Ascending aorta (tissue), 2 donors: ENCODE results near the gene NPAS3. TPM values are rescaled to one million over a fixed set of nuclear protein-coding genes. Genes with fewer than 3 reads are reported as not detected.

Source experiments
- DNase-seq, 2 donors: peaks; one replicate each; pipeline ENCODE4 v3.0.0-alpha.2; 2019; ENCODE audit warnings: low spot score in 2 of 2
- H3K27ac ChIP-seq, 2 donors: fragments of 200-600 bp; sonication (generic); one replicate each; pipeline ENCODE4 v1.5.1; 2016 to 2017; ENCODE audit warnings: mild to moderate bottlenecking in 1 of 2
- H3K27me3 ChIP-seq: fragments of 200-600 bp; sonication (generic); one replicate; pipeline ENCODE4 v1.5.1; 2017
- H3K36me3 ChIP-seq, 2 donors: fragments of 200-600 bp; sonication (generic); one replicate each; pipeline ENCODE4 v1.5.1; 2016
- H3K4me1 ChIP-seq, 2 donors: fragments of 200-600 bp; sonication (generic); one replicate each; pipeline ENCODE4 v1.5.1; 2016 to 2017; ENCODE audit warnings: mild to moderate bottlenecking in 1 of 2
- H3K4me3 ChIP-seq, 2 donors: fragments of 200-600 bp; sonication (generic); one replicate each; pipeline ENCODE4 v1.5.1; 2016 to 2017; ENCODE audit warnings: mild to moderate bottlenecking in 1 of 2
- H3K9me3 ChIP-seq, 2 donors: fragments of 200-600 bp; sonication (generic); one replicate each; pipeline ENCODE4 v1.5.1; 2016
- CTCF ChIP-seq, 3 experiments: fragments of 200-600 bp in 2 of 3; fragments of 450-650 bp in 1 of 3; sonication (generic) in 2 of 3; IDR thresholded peaks; one replicate each; pipeline ENCODE4 v1.5.1; 2016 to 2019; ENCODE audit warnings: antibody characterized with exemption in 3 of 3, mild to moderate bottlenecking in 1 of 3, moderate library complexity in 1 of 3
- intact Hi-C: fragments of 100-400 bp; cut with DNase I; formaldehyde crosslinking; loops from one replicate; pipeline ENCODE4 v1.15.1; 2023
- total RNA-seq: library from RNA; depleted of rRNA; stranded (reverse); fragments of >200 nt; gene quantifications from one replicate; pipeline ENCODE4 v1.1.0, GENCODE V29; 2016

Gene NPAS3
- total RNA-seq, 1 donor from 2014 or later: not detected

DNA sequence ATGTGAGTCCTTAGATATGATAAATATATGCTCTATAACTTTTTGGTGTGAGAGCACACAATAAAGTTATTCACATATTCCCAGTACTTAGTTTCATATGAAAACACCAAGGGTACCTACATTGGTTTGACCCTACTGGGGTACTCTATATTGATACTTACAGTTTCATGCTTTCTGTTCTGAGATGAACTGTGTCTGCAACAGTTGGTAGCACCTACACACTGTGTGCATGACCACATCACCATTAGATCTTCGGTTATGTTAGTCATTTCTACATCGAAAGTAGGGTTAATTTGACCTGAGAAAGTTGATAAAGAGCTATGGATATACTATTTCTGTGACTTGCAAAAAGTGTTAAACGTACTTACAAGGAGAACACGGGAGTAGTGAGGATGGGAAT is 337.2 kb downstream of the NPAS3 start:
- H3K9me3 ChIP-seq: no peaks in the 10 kb centered on the region
- H3K27ac ChIP-seq: no peak overlapping the region
- no peak for DNase-seq
- no peaks in the 10 kb centered on the region for H3K4me1 ChIP-seq
- no peak for TF ChIP-seq CTCF (IDR thresholded peaks at IDR 0.05)
- no peaks in the 10 kb centered on the region for H3K36me3 ChIP-seq
- intact Hi-C loops: no loop called here
- no peaks in the 10 kb centered on the region for H3K27me3 ChIP-seq
- no peak overlapping the region for H3K4me3 ChIP-seq

DNA sequence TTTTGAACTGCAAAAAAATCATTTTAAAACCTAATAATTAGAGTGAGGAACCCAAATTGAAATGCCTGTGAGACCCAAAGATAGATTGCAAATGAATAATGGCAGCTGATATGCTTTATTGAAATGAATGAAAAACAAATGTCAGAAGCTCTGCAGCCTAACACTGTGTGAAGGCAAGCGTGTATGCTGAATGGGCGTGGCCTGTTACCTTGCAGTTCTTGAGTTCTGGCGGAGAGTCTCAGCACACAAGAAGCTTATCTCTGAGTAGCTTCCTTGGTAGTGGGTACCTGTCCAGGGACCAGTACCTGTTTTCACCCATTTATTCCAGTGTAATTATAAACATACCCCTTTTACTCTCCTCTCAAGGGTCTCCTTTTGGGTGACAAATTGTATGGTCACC is 341.2 kb downstream of the NPAS3 start:
- Histone ChIP-seq H3K4me3 (no peak overlapping the region), H3K36me3 (no peaks in the 10 kb centered on the region), H3K9me3 (no peaks in the 10 kb centered on the region), H3K27ac (no peak overlapping the region), H3K27me3 (no peaks in the 10 kb centered on the region), H3K4me1 (no peaks in the 10 kb centered on the region)
- intact Hi-C loops: no loop called here
- no peak for TF ChIP-seq CTCF (IDR thresholded peaks at IDR 0.05)
- DNase-seq: no peak

- Histone ChIP-seq H3K36me3 (no peaks in the 10 kb centered on the region), H3K27ac (no peak overlapping the region), H3K9me3 (no peaks in the 10 kb centered on the region), H3K4me3 (no peak overlapping the region), H3K27me3 (no peaks in the 10 kb centered on the region), H3K4me1 (no peaks in the 10 kb centered on the region)
- no peak for DNase-seq
- no peak for TF ChIP-seq CTCF (IDR thresholded peaks at IDR 0.05)
- intact Hi-C loops: no loop called here
Measured at GRCh38 chr14:33280646-33281045, 342.0 kb downstream of the NPAS3 start.

- intact Hi-C loops: no loop called here
- Histone ChIP-seq H3K36me3 (no peaks in the 10 kb centered on the region), H3K4me3 (no peak overlapping the region), H3K27me3 (no peaks in the 10 kb centered on the region), H3K27ac (no peak overlapping the region), H3K4me1 (no peaks in the 10 kb centered on the region), H3K9me3 (no peaks in the 10 kb centered on the region)
- no peak for TF ChIP-seq CTCF (IDR thresholded peaks at IDR 0.05)
- no peak for DNase-seq
Measured at GRCh38 chr14:33282331-33283230, 343.9 kb downstream of the NPAS3 start.

DNA sequence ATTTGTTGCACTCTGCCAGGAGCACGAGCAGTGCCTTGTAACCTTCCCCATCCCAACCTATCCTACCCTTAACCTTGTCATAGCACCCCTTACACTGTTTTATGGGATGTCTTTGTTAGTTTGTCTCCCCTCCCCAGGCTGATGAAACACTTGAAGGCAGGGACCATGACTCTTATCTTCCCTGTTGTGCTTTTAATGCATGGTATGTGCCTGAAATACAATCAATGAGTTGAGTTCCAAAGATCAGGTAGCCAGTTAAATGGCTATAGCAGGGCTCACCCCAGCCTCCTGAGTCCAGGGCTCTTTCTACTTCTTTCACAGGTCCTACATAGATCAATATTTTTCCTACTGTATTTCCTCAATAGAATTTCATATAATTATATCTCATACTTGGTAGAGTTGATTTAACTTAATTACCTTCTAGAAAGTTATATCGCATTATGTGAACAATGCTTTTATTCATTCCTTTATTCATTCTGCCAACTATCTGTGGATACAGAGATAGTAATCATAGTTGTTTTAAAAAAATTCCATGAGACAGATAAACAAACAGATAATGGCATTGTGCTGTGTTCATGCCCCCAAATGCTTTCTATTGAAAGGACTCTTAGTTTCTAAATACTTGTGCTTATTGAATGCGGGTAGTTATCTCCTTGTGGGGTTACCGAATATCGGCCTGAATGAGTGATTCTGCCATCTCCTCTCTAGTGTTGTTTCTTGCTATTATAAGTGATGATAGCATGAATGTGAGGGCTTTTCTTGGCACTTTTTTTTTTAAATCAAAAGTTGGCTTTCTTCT is 347.4 kb downstream of the NPAS3 start:
- Histone ChIP-seq H3K27ac (no peak overlapping the region), H3K4me3 (no peak overlapping the region), H3K36me3 (no peaks in the 10 kb centered on the region), H3K4me1 (no peaks in the 10 kb centered on the region), H3K27me3 (no peaks in the 10 kb centered on the region), H3K9me3 (no peaks in the 10 kb centered on the region)
- no peak for TF ChIP-seq CTCF (IDR thresholded peaks at IDR 0.05)
- DNase-seq: no peak
- intact Hi-C loops: no loop called here
